NCI-H2107 treated with DMSO at 0.1 percent for 48 hours (cell line): ENCODE measurements around the gene MAP2K3.

Source experiments
- DNase-seq: peaks from one replicate; lab custom pipeline; 2025; ENCODE audit not compliant: unreplicated experiment; lab: John Stamatoyannopoulos, UW

Gene MAP2K3

GRCh38 chr17:21284319-21285163, at the start of gene MAP2K3:
Gene MAP2K3, plus strand, starts transcription at chr17:21284711. Its CDS starts 210 bp downstream, at chr17:21284921.
- DNase-seq = peak; percentile 78

- DNase-seq = no peak
Measured at GRCh38 chr17:21235921-21236320, 48.6 kb upstream of the MAP2K3 start.

GRCh38 chr17:21239680-21240368, 44.7 kb upstream of the MAP2K3 start:
- DNase-seq = no peak

DNA sequence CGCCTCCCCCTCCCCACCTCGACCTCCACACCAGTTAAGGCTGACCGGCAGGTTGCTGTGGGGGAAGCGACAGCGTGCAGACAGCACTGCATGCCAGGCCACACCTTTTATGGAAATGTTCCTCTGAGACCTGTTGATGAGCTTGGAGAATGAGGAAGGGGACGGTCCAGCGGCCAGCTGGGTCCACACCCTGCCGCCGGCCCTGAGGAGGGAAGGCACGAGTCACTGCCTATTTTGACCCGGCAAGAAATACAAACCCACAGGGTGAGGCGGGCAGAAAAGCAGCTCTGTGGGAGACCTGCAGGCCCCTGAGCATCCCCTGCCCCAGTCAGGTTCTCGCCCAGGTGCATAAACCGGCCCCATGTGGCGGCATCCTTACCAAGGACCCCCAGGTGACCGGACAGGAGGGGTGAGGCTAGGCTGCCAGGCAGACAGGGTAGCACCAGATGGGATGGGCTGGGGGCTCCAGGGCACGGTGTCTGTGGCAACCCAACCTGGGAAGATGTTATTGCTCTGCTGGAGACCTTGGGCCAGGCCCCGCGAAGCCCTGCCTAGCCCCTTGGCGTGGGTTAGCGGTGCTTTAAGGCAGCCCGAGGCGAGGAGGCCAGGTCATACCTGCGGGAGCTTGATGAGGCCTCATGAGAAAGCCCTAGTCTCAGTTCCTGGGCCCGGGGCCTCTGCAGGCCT, 44.0 kb upstream of the MAP2K3 start:
- DNase-seq = no peak

- DNase-seq = no peak
Measured at GRCh38 chr17:21241564-21241963, 42.9 kb upstream of the MAP2K3 start.

DNA sequence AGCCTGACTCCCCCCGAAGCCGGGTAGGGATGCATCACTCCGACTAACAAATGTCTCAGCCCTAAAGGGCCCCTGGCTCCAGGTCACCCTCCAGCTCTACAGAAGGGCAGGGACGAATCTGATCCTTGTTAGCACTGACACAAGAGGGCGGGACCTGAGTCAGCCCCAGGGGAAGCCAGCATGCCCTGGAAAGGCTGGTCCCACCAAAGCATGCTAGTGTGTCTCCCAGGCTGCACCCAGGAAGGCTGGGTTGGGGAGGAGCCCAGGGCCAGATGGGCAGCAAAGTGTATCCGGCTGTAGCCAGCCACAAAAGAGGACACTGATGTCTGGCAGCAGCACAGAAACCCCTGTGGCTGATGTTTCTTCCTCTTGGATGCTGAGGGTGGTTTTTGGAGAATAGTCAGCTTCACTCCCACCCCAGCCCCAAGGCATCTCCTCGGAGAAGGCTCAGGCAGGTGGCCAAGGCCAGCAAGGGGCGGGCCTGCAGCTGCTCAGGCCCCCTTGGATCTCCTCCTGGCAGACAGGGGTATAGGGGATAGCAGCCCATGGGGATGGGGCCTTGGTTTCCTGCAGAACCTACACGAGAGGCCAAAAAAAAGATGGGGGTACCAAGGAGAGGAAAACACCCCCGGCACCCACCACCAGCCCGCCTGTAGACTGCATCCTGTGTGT, 42.3 kb upstream of the MAP2K3 start:
- no peak for DNase-seq

GRCh38 chr17:21242780-21243515, 41.6 kb upstream of the MAP2K3 start:
- no peak for DNase-seq

DNA sequence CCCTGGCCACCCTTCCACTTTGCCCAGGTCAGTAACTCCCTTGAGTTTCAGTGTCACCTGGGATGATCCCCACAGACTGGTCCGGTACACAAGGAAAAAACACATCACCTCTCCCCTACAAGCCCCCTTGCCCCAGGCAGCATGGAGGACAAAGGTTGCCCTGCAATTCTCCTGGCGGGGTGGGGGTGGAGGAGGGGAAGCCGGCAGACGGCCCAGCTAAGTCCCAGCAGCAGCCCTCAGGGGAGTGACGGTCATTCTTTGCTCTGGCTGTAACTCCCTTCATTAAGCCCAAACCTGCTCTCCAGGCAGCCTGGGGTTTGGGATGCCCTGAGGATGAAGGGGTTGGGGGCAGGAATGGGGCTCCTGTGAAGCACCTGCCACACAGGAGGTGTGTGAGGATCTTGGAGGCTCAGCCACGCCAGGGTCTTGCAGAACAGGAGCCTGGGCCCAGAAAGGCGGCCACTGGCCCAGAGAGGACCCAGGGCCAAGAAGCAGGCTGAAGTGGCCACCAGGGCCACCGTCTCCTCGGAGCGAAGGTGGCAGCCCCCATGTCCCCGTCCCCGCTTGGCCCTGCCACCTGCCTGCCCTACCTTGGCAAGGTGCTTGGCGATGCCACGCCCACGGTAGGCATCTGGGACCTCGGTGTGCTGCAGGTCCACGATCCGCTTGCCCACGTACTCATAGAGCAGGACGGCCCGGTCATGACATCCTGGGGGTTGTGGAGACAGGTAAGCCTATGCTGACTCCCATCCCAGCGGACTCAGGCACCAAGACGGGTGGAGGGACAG, 40.8 kb upstream of the MAP2K3 start:
- no peak for DNase-seq

- no peak for DNase-seq
Measured at GRCh38 chr17:21245639-21246084, 38.8 kb upstream of the MAP2K3 start.

GRCh38 chr17:21246698-21247097, 37.8 kb upstream of the MAP2K3 start:
- no peak for DNase-seq

DNA sequence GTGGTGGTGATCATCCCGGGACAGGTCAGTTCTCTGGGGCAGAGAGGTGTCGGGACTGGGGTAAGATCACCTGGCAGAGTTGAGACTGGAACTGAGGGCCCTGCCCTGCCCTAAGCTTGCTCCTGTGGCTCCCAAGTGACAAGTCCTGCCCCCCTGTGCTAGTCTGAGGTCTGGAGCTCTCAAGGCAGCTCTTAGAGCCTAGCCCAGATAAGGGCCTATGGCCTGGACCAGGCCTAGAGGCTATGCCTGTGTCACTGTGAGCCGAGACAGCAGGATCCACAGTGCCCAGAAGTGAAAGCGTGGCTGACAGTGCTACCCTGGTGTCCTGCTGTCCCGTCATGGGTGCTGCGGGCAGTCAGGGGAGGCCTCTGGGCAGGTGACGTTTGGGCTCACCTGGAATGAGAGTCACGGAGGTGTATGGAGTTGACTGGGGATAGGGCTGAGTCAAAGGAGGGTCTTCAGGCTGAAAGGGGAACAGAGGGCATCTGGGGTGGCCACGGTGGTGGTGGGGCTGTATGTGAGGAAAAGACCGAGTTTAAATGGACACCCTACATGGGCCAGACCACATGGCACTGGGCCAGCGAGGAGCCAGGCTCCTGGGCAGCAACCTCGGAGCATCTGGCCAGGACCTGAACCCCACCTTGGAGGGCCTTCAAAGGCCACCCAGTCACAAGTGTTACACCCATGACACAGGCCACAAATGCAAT, 36.8 kb upstream of the MAP2K3 start:
- DNase-seq = no peak

- DNase-seq = no peak
Measured at GRCh38 chr17:21248500-21248899, 36.0 kb upstream of the MAP2K3 start.

GRCh38 chr17:21249086-21249795, 35.3 kb upstream of the MAP2K3 start:
- no peak for DNase-seq

GRCh38 chr17:21249920-21250703, 34.4 kb upstream of the MAP2K3 start:
- DNase-seq = no peak

DNA sequence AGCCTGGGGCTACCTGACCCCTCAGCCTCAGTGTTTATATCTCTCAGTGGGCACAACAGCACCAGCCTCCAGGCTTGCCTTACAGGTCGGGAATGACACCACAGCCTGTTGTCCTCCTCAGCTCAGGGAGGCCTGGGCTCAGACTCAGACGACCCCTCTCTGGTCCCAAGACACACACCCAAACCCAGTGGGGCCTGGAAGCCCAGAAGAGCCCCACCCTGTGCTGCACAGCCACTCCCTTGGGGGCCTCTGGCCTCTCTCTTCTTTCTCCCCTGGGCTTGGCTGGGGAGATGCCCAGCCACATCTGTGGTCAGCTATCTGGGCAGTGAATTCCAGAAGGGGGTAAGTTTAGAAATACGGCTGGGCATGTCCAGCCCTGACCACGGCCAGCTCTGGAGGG, 33.7 kb upstream of the MAP2K3 start:
- DNase-seq = no peak

DNA sequence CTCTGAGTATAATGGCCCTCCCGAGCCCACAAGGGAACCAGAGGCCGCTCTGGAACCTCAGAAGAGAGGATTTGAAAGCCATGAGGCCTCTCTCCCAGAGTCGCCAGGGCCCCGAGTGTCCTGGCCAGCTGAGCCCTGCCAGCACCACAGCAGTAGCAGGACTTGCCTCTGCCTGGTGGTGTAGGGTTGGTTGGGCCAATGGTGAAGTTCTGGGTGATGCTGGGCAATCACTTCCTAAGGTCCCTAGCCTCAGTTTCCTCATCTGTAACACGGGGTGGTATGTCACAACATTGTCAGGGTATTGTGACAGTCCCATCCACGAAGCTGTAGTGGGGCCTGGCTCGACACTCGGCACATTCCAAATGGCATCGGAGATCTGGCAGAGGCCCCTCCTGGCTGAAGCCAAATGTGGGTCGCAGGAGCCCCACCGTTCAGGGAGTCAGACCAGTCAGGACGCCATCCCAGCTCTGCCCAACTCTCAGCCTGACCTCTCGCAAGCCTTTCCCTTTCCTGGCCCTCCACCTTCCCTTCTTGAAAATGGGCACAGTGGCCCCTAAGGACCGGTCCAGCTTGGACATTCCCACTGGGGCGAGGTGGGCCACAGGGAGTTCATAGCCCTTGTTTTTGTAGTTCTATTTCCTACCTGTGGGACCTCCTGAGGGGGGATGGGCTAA, 33.0 kb upstream of the MAP2K3 start:
- DNase-seq = no peak

- DNase-seq = no peak
Measured at GRCh38 chr17:21252289-21252795, 32.2 kb upstream of the MAP2K3 start.
